Measurements from ENCODE around the gene TSHZ2.

TSHZ2 gene

GRCh38 chr20:52972190-52972937, at the start of gene TSHZ2:
TSS of gene TSHZ2 (plus strand) at chr20:52972358. CDS start at chr20:52973294, 936 bp downstream.
- peak; percentile 77 for DNase-seq

- DNase-seq = no peak
These were observed 49.7 kb upstream of the TSHZ2 start for GRCh38 chr20:52922436-52922835.

DNA sequence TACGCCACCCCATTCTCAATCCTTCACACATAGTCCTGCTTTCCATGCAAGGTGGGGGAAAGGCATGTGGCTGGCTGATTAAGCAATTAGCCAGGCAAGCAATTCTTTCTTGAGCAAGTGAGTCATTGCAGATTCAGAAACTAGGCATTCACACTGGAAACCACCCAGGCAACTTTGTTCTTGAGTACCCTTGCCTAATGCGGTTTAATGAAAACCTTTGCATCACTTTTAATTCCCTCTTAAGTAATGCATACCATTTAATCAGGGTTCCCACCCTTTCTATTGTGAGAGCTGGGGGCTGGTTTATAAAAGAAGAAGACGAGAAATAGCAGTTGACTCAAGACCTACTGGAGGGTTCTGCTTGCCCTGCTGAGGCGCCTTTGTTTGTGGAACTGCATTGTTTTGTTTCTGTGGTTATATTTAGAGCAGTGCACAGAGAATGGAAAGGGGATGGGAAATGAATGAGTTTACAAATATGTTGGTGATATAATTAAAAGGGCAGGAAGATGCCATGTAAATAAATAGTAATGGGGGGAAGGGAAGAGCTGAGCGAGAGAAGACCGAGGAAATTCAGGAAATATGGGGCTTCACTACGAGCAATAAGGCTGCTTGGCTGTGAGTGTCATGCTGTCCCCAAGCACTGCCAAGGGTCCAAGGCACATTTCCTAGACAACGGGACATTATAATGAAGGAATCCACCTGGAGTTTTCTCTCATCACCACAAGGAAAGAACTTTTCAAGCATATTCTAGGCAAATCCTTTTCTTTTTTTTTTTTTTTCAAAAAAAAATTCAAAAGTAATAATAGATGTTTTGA, 48.8 kb upstream of the TSHZ2 start:
- DNase-seq = no peak

DNA sequence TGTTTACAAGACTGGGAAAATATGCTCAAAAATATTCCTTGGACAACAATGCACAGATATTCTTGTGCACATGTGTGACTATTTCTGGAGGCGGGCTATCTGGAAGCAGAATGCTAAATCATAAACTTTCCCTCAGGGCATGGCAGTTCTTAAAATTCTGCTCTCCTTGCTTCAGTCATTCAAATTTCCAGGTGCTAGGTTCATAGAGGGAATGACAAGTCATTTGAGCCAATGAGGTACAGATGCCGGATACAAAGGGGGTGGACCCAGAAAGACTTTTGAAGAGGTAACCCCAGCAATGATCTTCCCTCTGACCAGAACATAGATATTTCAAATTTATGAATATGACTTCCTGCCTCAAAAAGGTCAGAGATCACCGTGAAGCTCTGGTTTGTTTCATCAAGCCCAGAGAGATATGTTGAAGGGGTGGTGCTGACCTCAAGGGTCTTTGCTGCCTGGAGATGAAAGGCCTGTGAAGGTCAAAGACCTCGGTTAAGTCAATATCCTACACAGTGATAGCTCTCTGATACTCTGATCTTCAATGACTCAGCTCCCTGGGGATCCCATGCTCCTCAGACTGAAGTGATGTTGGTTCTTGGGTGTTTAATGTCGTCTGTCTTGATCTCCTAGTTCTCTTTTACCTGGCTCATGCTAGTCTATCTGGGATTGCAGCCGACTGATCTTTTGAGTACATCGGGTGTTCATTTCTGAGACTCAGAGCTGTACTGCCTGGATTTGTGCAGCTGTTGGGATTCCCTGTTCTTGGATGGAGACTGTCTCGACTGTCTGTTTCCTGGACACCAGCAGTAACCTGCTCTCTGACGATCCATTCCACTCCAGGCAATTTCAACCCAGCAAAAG, 47.5 kb upstream of the TSHZ2 start:
- DNase-seq = no peak

- DNase-seq = no peak
These were observed 45.7 kb upstream of the TSHZ2 start for GRCh38 chr20:52926505-52926904.

DNA sequence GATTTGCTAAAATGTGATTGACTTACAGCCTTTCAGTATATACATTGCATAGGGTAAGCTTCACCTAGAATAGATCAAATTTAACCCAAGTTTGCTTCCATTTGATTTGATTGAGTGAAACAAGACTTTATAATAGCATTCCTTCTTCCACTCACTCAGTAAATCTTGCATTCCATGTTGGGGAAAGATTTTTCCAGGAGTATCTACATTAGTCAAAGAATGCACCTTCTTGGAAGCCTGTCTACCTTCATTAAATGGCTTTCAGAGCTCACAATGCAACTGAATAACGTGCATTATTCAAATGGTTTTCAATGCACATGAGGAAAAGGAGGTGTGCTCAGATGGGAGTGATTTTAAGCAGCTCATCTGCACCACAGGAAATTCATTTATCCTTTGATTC, 38.3 kb upstream of the TSHZ2 start:
- no peak for DNase-seq

- DNase-seq = no peak
These were observed 35.5 kb upstream of the TSHZ2 start for GRCh38 chr20:52936351-52937340.

GRCh38 chr20:52937591-52938100, 34.5 kb upstream of the TSHZ2 start:
- DNase-seq = no peak

DNA sequence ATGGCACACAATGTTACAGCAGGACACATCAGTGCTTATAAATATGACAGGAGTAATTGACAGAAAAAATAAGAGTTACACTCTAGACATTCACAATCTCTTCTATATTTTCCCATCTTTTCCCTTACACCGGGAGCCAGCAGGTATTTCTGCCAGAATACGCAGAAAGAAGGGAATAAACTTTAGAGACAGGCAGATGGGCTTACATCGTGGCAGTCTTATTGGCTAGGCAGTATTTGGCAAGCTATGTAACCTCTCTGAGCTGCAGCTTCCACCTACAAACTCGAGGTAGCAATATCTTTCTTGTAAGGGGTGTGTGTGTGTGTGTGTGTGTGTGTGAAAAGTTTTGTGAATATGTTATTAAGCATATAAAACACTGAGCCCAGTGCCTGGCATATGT, 33.0 kb upstream of the TSHZ2 start:
- no peak for DNase-seq

GRCh38 chr20:52941808-52942207, 30.4 kb upstream of the TSHZ2 start:
- no peak for DNase-seq

DNA sequence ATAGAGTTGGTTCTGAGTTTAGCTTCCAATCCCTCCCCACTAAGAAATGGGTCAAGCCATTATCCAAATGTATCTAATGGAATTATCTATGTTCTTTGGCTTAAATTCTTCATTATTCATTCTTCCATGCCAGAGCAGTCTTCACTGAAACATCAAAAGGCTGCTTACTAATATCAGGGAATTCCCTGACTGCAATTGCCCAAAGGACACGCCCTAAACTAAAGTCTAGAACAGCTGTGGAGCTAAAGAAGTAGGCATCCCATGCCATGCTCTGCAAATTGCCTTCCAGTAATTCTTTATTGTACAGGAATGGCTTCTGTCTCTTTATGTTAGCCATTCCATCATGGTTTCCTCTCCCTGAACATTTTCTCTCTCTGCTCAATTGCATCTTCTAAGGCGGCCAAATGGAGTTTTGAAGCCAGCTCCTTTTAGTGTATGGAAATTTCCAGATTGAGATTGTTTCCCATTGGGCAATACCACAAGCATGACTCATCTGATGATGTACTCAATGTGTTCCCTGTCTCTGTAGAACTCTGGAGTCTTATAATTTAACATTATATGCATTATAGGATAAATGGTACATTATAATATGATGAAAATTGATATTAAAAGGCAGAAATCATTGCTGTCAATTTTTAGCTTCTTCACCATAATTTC, 28.8 kb upstream of the TSHZ2 start:
- DNase-seq = no peak

GRCh38 chr20:52945268-52945667, 26.9 kb upstream of the TSHZ2 start:
- no peak for DNase-seq

DNA sequence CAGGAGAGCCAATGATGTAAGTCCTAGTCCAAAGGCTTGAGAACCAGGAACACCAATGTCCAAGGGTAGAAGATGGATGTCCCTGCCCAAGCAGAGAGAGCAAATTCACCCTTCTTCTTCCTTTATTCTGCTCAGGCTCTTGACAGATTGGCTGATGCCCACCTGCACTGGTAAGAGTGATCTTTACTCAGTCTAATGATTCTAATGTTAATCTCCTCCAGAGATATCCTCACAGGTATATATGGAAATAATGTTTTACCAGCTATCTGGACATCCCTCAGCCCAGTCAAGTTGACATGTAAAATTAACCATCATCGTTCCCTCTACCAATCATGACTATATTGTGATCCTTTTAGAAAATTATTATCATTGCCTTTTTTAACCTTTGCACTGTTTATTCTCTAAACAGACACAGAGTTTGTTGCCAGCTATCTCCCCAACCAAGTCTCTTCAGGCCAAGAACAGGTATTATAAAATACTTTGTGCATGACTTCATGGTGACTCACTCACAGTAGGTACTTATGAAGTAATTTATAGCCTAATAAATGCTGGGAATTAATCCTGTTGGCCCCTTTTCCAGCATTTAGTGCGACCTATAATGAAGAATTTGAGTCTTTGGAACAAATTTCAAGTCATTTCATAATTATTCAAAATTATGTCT, 26.2 kb upstream of the TSHZ2 start:
- no peak for DNase-seq

GRCh38 chr20:52948491-52948890, 23.7 kb upstream of the TSHZ2 start:
- no peak for DNase-seq

DNA sequence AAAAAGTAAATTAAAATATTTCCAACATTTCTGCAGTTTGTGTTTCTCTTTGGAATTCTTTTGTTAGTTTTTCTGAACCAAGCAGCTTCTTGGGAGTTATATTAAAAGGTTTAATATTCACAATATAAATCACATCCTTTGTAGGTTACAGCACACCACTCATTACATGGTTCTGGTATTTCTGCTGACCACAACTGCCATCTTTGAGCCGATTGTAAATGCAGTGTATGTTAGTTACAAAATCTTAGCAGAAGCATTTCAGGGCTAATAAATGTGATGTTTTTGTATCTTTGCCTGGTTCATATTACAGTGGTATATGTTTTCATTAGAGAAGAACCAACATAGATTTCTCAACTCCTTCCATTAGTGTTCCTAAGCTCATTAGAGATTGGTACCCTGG, 19.1 kb upstream of the TSHZ2 start:
- DNase-seq = no peak

- no peak for DNase-seq
These were observed 17.3 kb upstream of the TSHZ2 start for GRCh38 chr20:52954849-52955248.

GRCh38 chr20:52958211-52958610, 13.9 kb upstream of the TSHZ2 start:
- no peak for DNase-seq

- peak; percentile 95 for DNase-seq
These were observed 13.0 kb upstream of the TSHZ2 start for GRCh38 chr20:52959125-52959524.

DNA sequence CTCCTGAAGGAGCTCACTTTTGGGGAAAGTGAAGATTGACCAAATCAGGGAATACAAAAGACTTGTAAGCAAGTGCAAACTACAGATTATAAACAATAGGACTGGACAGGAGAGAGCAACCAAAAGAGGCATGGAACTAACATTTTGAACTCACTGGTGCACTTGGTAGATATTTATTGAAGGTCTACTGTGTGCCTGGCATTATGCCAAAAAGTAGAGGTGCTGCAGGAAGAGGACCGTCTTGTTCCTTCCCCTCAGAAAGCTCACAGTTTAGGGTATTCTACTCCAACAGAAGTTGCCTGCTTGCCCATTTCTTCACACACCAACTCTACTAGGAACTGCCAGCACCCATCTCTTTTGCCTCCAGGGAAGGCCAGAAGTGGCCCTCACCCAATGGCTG, 10.0 kb upstream of the TSHZ2 start:
- no peak for DNase-seq

DNA sequence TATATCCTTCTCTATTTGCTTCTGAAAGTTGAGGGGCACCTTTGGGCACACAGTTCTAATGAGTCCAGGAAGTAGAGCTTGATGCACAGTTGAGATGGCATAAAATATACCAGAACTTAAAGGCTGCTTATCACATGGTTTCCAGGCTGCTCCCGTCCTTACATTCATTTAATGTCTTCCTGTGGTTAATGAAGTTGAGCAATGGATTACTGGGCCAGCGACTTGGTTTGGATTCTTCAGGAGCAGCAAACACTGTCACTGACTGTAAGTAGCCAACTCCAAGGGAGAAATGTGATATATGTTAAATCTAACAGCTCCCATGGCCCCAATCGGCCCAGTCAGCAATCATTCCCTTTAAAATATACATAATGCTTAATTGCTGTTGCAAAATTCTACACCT, 9.0 kb upstream of the TSHZ2 start:
- no peak for DNase-seq

DNA sequence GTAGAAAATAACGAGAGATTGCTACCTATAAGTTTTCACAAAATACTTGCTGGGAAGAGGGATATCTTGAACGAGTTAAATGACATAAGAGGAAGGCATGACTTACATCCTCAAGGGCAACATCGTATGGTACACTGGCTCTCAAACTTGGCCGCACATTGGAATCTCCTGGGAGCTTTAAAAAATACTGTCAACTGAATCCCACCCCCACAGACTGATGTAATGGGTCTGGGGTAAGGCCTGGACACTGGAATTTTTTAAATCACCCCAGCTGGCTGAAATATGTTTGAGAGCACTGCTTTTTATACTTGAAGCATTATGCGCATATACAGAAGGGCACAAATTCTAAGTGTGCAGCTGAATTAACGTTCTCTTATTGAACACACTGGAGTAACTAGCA, 8.0 kb upstream of the TSHZ2 start:
- no peak for DNase-seq
